HG03060 (cell line): Measurements from ENCODE around the gene ACTR10.

ENCODE experiments used
- ATAC-seq: cut with Tn5 transposase; IDR thresholded peaks from one replicate; pipeline ENCODE4 v1.9.1; 2021; ENCODE audit warnings: low read depth, moderate number of reproducible peaks; ENCODE audit not compliant: unreplicated experiment

ACTR10 gene

DNA sequence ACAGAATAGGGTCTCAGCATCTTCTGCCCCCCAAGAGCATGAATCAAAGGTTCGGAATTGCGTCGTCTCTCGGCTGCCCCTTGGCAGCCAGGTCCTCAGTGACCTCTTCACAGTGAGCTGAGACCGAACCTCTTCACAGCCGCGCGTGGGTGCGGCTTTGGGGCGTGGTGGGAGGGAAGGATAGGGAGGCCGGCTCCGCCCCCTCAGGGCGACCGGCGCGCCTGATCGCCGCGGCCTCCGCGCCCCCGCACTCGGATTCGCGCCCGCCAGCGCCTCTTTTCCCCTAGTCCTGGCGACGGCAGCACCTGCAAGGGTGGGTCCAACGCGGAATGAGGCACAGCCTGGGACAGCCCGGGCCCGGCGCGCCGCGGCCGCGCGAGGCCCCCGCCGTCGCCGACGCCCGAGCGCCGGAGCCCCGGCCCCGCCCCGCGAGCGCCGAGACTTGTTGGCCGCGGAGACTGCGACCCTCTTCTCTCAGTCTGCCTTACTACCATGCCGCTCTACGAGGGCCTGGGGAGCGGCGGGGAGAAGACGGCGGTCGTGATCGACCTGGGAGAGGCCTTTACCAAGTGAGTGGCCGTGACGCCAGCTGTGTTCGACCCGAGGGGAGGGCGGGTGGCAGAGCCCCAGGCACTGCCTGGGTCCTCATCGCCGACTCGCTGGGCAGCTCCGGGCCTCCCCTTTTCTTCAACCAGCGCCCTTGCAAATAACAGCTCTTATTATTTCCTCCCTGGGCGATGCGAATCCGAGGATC, at the start of gene ACTR10:
Gene ACTR10, plus strand, starts transcription at position 424 of the 754 bp plus-strand sequence. Its CDS starts 69 bp downstream, at position 493.
- peak; percentile 83 for ATAC-seq

DNA sequence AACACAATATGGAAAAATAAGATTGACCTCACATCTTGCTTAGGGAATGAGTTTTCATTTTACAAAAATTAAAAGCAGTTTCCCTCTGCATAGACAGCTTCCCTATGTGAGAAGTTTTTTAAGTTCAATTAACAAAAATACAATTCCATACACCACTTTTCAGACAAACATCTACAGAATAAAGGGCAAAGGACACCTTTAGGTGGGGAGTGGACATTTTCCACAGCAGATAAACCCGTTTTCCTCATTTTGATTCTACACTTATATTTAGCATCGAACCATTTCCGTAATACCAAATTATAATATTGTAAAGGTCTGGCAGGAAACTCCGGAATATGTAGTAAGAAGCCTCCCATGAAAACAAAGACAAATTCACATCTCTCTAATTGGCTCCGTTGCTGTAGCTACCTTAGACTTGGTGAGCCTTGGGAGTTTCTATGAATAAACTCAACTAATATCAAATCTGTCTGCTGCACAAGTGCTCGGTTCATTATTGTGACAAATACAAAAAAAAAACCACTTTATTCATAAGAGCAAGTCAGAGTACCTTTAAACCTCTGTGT, 49.6 kb upstream of the ACTR10 start:
- no peak for ATAC-seq

DNA sequence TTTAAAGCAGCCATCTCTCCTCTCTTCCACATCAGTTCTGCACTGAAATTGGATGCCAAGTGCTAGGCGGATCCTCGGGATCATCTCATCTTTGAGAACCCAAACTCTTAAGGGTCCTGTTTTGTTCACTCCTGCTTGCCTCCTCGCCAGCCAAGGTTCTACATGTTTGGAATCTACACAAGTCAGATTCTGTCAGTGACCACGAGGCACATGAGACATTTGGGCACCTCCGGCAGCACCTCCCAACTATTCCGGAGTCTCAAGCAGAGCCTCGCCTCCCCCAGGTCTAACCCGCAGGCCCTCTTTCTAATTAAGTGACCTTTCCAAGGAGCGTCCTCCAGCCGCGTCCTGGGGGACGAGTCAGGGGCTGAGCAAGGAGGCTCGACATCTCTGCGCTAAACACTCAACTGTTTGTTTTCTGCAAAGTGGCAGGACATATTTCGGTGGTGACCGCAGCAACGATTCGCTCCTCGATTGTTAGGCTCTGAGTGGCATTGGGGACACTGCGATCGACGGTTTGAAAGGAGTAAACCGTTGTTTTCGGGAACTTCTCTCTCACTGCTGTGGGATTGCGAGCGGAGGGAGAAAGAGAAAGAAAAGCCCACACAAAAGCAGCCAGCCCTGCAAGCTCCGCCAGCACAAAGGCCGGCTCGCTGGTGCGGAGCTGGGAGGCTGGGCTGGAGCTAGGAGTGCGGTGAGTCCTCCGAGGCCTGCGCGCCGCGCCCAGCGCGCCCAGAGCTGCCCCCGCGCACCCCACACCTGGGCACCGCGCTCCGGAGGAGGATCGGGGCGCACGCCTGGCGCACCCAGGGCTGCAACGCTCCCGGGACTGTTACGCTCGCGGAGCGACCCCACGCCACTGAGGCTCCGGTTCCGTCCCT, 48.6 kb upstream of the ACTR10 start:
- peak; percentile 17 for ATAC-seq

DNA sequence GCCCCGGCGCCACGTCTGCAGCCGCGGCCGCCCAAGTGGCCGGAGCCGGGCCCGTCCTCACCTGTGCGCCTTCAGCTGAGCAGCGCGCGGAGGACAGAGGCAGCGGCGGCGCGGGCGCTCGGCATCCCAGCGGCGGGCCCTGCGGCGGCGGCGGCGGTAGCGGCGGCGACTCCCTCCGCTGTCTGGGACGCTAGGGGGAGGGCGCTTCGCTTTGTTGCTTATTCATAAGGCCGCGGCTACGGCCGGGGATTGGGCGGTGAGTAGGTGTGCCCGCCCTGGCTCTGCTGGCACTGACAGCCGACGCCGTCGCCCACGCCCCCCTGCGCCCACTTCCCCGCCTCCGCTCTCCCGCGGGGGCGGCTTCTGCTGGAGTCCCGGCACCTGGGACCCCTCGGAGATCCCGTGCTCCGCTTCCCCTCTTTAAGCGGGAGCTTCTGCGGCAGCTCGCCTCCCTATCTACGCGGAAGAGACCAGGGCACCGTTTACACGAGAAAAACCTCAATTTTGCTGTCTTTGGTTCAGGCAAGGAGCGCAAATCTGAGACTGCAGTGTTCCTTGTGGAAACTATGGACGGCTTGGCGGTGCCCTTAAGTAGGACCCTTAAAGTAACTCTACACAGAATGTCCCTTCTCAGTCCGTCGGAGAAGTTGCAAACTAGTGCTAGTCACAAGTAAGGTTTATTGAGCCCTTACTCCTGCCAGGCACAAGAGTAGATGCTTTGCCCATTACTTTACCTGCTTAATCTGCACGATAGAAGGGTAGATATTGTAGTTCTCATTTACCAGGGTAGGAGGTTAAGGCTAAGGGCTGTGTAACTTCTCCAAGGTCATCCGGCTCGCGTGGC, 47.7 kb upstream of the ACTR10 start, which contains the start of gene ARMH4:
Gene ARMH4, minus strand, starts transcription at position 200 of the 844 bp plus-strand sequence. CDS start 12,855 bp downstream, outside the sequence.
- ATAC-seq, result peak; percentile 72

DNA sequence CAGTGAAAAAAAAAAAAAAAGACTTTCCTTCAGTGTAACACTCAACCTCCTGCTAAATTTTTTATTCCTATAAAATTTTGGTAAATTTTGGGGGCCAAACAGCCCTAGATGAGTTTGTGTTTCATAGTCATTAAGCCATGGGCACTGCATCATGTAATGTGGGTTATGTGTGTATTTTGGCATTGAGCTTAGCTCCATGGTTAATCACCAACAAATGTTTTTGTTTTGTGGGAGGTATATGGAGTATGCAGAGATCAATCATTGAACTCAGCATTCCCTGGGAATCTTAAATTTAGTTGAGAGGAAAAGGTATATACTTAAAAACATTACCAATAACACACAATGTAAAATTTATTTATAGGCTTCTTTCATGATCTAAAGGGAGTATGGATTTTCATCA, 39.4 kb upstream of the ACTR10 start:
- no peak for ATAC-seq

DNA sequence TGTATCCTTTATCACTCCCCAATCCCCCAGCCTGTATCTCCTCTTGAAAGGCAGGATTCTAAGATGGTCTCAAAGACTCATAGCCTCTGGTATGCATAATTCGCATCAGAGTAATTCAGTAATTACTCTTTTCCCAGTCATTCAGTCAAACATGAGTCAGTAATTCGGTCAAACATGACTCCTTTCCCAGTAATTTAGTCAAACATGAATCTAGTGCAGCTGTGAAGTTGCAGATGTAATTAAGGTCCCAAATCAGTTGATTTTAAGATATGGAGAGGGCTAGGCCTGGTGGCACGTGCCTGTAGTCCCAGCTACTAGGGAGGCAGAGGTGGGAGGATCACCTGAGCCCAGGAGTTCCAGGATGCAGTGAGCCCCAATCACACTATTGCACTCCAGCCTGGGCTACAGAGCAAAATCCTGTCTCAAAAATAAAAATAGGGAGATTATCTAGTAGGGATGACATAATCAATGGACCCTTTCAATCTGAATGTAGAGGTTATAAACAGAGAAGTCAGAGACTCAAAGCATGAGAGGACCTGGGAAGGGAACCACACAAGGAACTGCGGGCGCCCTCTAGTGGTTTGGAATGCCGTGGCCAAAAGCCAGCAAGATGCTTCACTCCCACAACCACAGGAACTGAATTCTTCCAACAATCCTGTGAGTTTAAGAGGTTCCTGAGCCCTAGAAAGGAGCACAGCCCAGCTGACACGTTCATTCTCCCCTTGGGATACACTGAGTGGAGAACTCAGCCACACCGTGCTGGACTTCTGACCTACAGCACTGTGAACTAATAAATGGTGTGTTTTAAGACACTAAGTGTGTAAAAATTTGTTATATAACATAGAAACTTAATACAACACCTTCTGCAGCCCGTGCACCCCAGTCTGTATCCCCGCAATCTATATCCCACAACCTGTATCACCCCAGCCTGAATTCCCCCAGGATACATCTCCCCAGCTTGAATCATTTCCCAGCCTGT, 33.7 kb upstream of the ACTR10 start:
- ATAC-seq, result no peak

DNA sequence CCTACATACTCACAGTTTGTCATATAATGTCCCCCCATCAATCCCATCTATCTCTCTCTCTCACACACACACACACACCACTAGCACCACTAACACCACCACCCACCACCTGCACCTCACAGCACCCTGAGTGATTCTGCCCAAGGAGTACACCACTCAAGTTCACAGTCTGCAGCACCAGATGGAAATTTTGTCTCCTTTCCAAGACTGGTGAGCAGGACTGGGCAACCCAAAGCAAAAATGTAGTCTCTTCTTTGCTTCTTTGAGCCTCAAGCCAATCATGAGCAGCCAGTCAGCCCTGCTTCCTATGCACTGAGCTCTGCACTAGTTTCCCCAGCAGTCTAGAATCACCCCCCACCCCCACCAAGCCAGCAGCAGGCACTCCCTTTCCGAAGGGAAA, 32.9 kb upstream of the ACTR10 start:
- no peak for ATAC-seq

DNA sequence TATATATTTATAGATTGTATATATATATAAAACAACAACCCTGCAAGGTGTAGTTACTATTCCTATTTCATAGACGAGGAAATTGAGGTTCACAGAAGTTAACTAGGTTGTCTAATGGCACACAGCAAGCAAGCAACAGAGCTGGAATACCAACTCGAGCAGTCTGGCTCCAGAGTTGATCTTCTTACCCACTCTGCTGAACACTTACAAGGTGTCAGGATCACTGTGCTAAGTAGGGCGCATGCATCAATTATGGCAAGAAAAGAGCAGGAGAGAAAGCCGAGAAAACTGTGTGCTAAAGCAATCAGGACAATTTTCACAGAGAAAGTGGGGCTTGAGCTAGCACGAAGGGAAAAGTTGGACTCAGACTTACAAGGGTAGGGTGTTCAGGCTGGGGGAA, 32.1 kb upstream of the ACTR10 start:
- no peak for ATAC-seq

DNA sequence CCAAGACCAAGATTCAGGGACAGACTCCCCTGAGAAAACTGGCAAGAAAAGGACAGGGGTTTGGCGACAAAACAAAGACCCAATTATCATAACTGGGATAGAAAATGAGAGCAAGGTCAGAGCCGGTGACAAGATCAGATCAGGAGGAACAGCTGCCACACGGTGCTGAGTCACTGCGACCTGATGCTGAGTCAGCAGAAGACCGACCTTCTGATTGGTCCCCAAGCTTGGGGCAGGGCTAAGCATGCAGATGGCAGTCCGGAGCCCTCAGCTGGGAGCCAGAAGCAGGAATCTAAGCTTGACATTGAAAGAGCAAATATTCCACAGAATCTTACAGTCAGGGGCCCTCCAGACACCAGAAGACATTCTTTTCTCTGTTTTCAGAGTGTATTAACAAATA, 28.9 kb upstream of the ACTR10 start:
- ATAC-seq, result no peak

DNA sequence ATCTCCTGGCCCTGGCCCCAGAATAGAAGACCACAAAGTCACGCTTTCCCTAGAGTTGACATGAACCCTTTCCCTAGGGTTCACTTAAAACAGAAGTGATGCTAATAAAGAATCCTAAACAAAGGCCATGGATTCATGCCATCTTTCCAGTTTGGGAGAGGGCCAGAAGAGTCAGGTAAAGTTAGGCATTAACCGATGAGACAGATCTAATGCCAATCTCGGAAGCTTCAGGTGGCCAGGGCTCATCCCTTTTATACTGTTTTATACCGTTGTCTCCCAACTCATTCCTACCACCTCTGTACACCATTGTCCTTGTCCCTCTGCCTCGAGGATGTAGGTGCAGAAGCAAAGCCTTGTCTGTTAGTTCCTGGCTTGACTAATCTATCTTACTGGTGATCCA, 22.8 kb upstream of the ACTR10 start:
- no peak for ATAC-seq

DNA sequence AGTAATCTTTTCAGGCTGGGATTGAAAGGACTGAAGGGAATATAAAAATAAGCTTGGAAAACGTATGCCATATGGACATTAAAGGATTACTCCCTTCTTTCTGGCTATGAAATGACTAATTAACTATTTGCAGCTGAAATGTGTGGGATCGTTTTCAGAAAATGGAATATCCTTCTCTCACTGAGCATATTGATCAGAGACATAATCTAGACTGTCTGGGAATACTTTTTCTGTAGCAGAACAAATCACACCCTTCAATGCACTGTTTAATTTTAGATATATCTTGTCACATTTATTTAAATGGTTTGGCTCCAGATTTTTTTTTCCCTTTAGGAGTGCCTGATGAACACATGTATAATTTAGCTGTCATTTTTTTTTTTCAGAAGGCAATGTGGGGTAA, 10.8 kb upstream of the ACTR10 start:
- ATAC-seq, result no peak

DNA sequence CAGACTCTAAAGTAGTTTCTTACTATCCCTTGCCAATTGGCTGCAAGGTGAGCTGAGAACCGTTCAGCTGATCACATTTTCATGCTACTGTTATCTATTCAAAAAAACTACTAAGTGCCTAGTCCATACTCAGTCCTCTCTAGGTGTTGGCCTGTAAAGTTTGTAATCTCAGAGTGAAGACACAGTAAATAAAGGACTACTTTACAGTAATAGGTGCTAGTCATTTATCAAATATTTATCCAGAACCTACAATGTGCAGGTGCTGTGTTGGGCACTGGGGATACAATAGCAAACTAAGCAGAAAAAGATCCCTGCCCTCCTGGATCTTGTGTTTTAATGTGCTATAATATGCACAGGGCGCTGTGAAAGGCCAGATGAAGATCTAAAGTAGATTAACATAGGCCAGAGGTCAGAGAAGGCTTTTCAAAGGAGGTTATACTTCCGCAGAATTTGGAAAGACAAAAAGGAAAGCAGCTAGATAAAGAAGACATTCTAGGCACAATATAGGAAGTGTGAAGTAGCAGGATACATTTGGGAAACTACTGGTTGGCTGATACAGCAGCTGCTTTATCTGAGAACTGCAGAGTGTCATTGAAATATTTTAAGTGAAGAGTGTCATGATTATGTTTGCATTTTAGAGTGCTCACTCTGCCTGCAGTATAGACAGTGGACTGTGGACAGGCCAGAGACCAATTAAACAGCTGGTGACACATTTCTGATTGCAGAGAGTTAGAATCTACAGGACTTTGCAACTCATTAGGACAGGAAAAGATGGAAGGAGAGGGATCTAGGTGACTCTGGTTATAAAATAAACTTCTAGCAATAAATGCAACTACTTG, 8.0 kb upstream of the ACTR10 start:
- no peak for ATAC-seq

DNA sequence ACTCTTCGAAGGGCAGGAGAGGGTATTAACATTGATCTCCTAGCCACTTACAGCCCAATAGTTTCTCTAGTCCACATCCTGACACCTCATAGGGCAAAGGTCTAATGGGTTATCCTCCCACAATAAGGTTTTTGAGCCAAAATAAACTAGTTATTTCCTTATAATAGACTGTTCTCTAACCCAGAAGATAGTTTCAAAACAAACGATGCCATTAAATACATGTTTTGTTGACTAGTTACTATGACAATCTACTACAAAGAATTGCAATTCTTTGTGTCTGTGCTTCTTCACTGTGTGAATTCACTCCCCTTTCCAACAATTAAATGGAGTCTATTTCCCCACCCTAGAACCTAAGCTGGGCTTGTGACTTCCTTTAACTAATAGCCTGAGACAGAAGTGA, 6.4 kb upstream of the ACTR10 start:
- no peak for ATAC-seq

DNA sequence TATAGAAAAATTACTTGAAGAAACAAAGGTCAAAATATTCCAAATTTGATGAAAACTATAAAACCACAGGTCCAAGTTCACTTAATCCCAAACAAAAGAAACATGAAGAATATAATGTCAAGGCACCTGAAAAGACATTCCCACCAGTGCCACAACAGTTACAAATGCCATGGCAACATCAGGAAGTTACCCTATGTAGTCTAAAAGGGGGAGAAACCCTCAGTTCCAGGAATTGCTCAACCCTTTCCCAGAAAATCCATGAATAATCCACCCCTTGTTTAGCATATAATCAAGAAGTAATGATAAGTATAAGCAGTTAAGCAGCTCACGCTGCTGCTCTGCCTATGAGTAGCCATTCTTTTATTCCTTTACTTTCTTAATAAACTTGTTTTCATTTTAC, 3.8 kb upstream of the ACTR10 start:
- ATAC-seq, result no peak

DNA sequence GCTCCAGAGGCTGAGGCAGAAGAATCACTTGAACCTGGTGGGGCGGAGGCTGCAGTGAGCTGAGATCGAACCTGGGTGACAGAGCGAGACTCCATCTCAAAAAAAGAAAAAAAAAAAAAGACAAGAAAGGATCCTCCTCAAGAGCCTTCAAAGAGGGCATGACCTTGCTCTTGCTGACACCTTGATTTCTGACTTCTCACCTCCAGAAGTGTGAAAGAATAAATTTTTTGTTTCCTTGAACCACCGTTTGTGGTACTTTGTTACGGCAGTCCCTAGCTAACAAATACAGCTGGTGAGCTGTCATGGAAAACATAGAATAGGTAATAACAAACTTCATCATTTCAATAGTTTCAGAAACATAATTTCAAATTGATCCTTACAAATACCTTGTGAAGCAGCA, 1.9 kb upstream of the ACTR10 start:
- ATAC-seq, result no peak

DNA sequence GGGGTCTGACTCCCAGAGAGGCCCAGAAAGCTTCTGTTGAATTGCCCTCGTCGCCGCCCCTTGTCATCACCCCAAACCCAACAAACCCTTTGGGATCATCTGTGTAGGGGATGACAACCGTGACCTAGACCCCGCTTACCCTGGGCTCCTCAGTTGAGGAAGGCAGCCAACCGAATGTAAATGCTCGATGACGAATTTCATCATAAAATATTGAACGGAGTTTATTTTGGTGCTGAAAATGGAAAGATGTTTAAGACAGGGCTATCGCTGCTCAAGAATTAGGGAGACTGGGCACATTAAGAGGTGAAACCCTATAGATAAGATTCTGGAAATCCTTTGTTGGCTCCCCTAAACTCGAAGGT, 512 bp downstream of the ACTR10 start:
- peak; percentile 4 for ATAC-seq

DNA sequence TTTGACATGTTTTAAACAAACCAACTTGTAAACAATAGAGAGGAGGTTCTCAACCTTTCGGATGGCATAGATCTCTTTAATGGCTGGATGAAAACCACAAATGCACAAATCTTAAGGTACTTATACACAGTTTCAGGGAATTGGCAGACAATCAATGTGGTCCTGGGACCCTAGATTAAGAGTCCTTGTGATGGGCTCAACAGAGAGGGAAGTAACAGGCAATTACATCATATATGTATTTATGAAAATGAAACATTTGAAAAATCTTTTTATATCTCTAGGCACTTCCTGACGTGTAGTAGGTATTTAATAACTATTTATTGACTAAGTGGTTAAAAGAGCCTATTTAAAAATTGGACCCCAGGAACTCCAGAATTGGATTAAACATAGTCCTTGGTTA, 897 bp downstream of the ACTR10 start:
- no peak for ATAC-seq

DNA sequence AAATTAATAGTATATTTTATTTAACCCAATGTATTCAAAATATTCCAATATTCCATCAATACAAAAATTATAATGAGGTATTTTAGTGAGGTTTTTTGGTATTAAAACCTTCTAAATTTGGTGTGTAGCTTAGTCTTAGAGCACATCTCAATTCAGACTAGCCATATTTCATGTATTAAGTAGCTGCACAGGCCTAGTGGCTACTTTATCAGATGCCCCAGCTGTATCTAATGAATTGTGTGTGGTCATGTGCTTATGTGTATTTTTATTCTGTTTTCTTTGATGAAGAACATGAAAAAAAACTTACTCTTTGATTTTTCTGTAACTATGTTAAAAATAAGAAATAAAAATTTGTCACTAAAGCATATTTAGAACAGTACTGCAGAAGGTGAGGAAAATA, 13.2 kb downstream of the ACTR10 start:
- no peak for ATAC-seq
